ENCODE results near the gene DHX38.

Gene DHX38

GRCh38 chr16:72109300-72109699 is 15.7 kb downstream of the DHX38 start:
- Histone ChIP-seq H3K79me1 (ENCODE audit: low read depth, low read length) (no peaks in the 10 kb centered on the region), H2BK12ac (ENCODE audit: low read length) (no peak overlapping the region), H2AFZ (ENCODE audit: low read length) (no peak overlapping the region), H3K18ac (ENCODE audit: low read length) (no peak overlapping the region), H2BK120ac (ENCODE audit: low read depth, low read length) (no peak overlapping the region), H3K4me2 (ENCODE audit: insufficient read depth, low read length, poor library complexity, severe bottlenecking) (no peak overlapping the region), H3K9ac (ENCODE audit: low read depth, low read length, poor library complexity) (no peak overlapping the region), H3K36me3 (replicated peaks in 1 of 2; ENCODE audit: control insufficient read depth in 2 of 2, insufficient read depth in 2 of 2, low read length in 2 of 2) (peaks cover 72 to 95% of the 10 kb centered on the region in 2 donors), H3K4me3 (ENCODE audit: low read length in 2 of 2) (no peak overlapping the region), H3K14ac (ENCODE audit: low read length) (no peak overlapping the region), H3K9me3 (replicated peaks in 1 of 2; ENCODE audit: control insufficient read depth in 2 of 2, insufficient read depth in 1 of 2, low read depth in 1 of 2, low read length in 2 of 2) (no peaks in the 10 kb centered on the region), H3K4me1 (ENCODE audit: control insufficient read depth in 2 of 2, insufficient read depth in 1 of 2, low read depth in 1 of 2, low read length in 2 of 2) (peaks cover 1 to 4% of the 10 kb centered on the region in 2 donors), H3K23ac (ENCODE audit: low read depth, low read length, poor library complexity) (no peak overlapping the region), H2BK5ac (ENCODE audit: low read length) (no peak overlapping the region), H3K27me3 (ENCODE audit: control insufficient read depth in 3 of 3, insufficient read depth in 3 of 3, low read depth in 1 of 3, low read length in 3 of 3) (no peaks in the 10 kb centered on the region), H2AK5ac (ENCODE audit: low read depth, low read length) (no peak overlapping the region), H4K91ac (ENCODE audit: low read depth, low read length, poor library complexity) (no peak overlapping the region), H3K27ac (replicated peaks; ENCODE audit: low read length) (no peak overlapping the region), H4K8ac (ENCODE audit: low read depth, low read length) (no peak overlapping the region), H3K4ac (ENCODE audit: low read length) (no peak overlapping the region), H2BK15ac (ENCODE audit: low read length) (no peak overlapping the region)
- no CpG with 5 or more reads among the region's 12 CpGs for WGBS, 2 donors (ENCODE audit: extremely low coverage in 2 of 2, insufficient read length in 2 of 2, insufficient replicate concordance in 1 of 2)
- DNase-seq (ENCODE audit: low spot score), result no peak

GRCh38 chr16:72109966-72110530 is 16.4 kb downstream of the DHX38 start:
- Histone ChIP-seq H3K4me1 (ENCODE audit: control insufficient read depth in 2 of 2, insufficient read depth in 1 of 2, low read depth in 1 of 2, low read length in 2 of 2) (peaks cover 1 to 4% of the 10 kb centered on the region in 2 donors), H3K23ac (ENCODE audit: low read depth, low read length, poor library complexity) (no peak overlapping the region), H3K4me3 (ENCODE audit: low read length in 2 of 2) (no peak overlapping the region), H2AFZ (ENCODE audit: low read length) (no peak overlapping the region), H2BK5ac (ENCODE audit: low read length) (no peak overlapping the region), H3K79me1 (ENCODE audit: low read depth, low read length) (no peaks in the 10 kb centered on the region), H3K27ac (replicated peaks; ENCODE audit: low read length) (no peak overlapping the region), H3K4me2 (ENCODE audit: insufficient read depth, low read length, poor library complexity, severe bottlenecking) (no peak overlapping the region), H2BK120ac (ENCODE audit: low read depth, low read length) (no peak overlapping the region), H3K36me3 (replicated peaks in 1 of 2; ENCODE audit: control insufficient read depth in 2 of 2, insufficient read depth in 2 of 2, low read length in 2 of 2) (peaks cover 64 to 88% of the 10 kb centered on the region in 2 donors), H2BK12ac (ENCODE audit: low read length) (no peak overlapping the region), H3K14ac (ENCODE audit: low read length) (no peak overlapping the region), H3K27me3 (ENCODE audit: control insufficient read depth in 3 of 3, insufficient read depth in 3 of 3, low read depth in 1 of 3, low read length in 3 of 3) (no peaks in the 10 kb centered on the region), H4K8ac (ENCODE audit: low read depth, low read length) (no peak overlapping the region), H4K91ac (ENCODE audit: low read depth, low read length, poor library complexity) (no peak overlapping the region), H2AK5ac (ENCODE audit: low read depth, low read length) (no peak overlapping the region), H3K9me3 (replicated peaks in 1 of 2; ENCODE audit: control insufficient read depth in 2 of 2, insufficient read depth in 1 of 2, low read depth in 1 of 2, low read length in 2 of 2) (peaks cover 0 to 5% of the 10 kb centered on the region in 2 donors), H3K18ac (ENCODE audit: low read length) (no peak overlapping the region), H3K9ac (ENCODE audit: low read depth, low read length, poor library complexity) (no peak overlapping the region), H3K4ac (ENCODE audit: low read length) (no peak overlapping the region), H2BK15ac (ENCODE audit: low read length) (no peak overlapping the region)
- no peak for DNase-seq (ENCODE audit: low spot score)
- WGBS, 2 donors (ENCODE audit: extremely low coverage in 2 of 2, insufficient read length in 2 of 2, insufficient replicate concordance in 1 of 2), result no CpG with 5 or more reads among the region's 12 CpGs

- Histone ChIP-seq H3K4me3 (ENCODE audit: low read length in 2 of 2) (peak overlapping the region in 1 of 2 donors; percentile 46), H4K8ac (ENCODE audit: low read depth, low read length) (no peak overlapping the region)
Measured at GRCh38 chr16:72110662-72111615, 17.3 kb downstream of the DHX38 start.

More at GRCh38 chr16:72110662-72111615, 17.3 kb downstream of the DHX38 start:
- H3K9me3 ChIP-seq (replicated peaks in 1 of 2; ENCODE audit: control insufficient read depth in 2 of 2, insufficient read depth in 1 of 2, low read depth in 1 of 2, low read length in 2 of 2), result peaks cover 0 to 5% of the 10 kb centered on the region in 2 donors
- H2BK12ac ChIP-seq (ENCODE audit: low read length), result no peak overlapping the region
- H3K27ac ChIP-seq (replicated peaks; ENCODE audit: low read length), result no peak overlapping the region
- H3K14ac ChIP-seq (ENCODE audit: low read length), result no peak overlapping the region
- no peak overlapping the region for H3K23ac ChIP-seq (ENCODE audit: low read depth, low read length, poor library complexity)
- H2BK120ac ChIP-seq (ENCODE audit: low read depth, low read length), result no peak overlapping the region
- no peak overlapping the region for H2AK5ac ChIP-seq (ENCODE audit: low read depth, low read length)
- H3K27me3 ChIP-seq (ENCODE audit: control insufficient read depth in 3 of 3, insufficient read depth in 3 of 3, low read depth in 1 of 3, low read length in 3 of 3), result no peaks in the 10 kb centered on the region
- peaks cover 56 to 79% of the 10 kb centered on the region in 2 donors for H3K36me3 ChIP-seq (replicated peaks in 1 of 2; ENCODE audit: control insufficient read depth in 2 of 2, insufficient read depth in 2 of 2, low read length in 2 of 2)
- H4K91ac ChIP-seq (ENCODE audit: low read depth, low read length, poor library complexity), result no peak overlapping the region
- peaks cover 1 to 4% of the 10 kb centered on the region in 2 donors for H3K4me1 ChIP-seq (ENCODE audit: control insufficient read depth in 2 of 2, insufficient read depth in 1 of 2, low read depth in 1 of 2, low read length in 2 of 2)
- no peak overlapping the region for H3K4me2 ChIP-seq (ENCODE audit: insufficient read depth, low read length, poor library complexity, severe bottlenecking)
- WGBS, 2 donors (ENCODE audit: extremely low coverage in 2 of 2, insufficient read length in 2 of 2, insufficient replicate concordance in 1 of 2), result no CpG with 5 or more reads among the region's 23 CpGs
- no peak overlapping the region for H3K4ac ChIP-seq (ENCODE audit: low read length)
- H3K79me1 ChIP-seq (ENCODE audit: low read depth, low read length), result no peaks in the 10 kb centered on the region
- H3K9ac ChIP-seq (ENCODE audit: low read depth, low read length, poor library complexity), result no peak overlapping the region
- no peak for DNase-seq (ENCODE audit: low spot score)
- H2BK5ac ChIP-seq (ENCODE audit: low read length), result no peak overlapping the region
- H2BK15ac ChIP-seq (ENCODE audit: low read length), result no peak overlapping the region
- H2AFZ ChIP-seq (ENCODE audit: low read length), result no peak overlapping the region
- no peak overlapping the region for H3K18ac ChIP-seq (ENCODE audit: low read length)
